Activated effector memory CD4-positive, alpha-beta T cell treated with Interleukin-2 at 50 U/mL for 16 hours (primary cell): ENCODE results near the gene DCTN4.
"Not testable (repeated sequence)": the region's sequence is repeated elsewhere in the genome, so short reads cannot be mapped to it uniquely, and the experiment has no call there.

ENCODE experiments used
- DNase-seq: peaks from one replicate; pipeline ENCODE4 v3.0.0-alpha.2; 2020

DCTN4 gene

GRCh38 chr5:150758531-150759333 lies at the start of gene DCTN4:
Gene DCTN4, minus strand, starts transcription at chr5:150759017. Its CDS starts 24 bp downstream, at chr5:150758993.
- DNase-seq, result peak; percentile 87

GRCh38 chr5:150804388-150804787 lies 45.6 kb upstream of the DCTN4 start:
- no peak for DNase-seq

GRCh38 chr5:150801117-150801927 lies 42.5 kb upstream of the DCTN4 start:
- no peak for DNase-seq

- DNase-seq, result no peak
Observed at GRCh38 chr5:150797384-150797783, 38.6 kb upstream of the DCTN4 start.

- DNase-seq, result no peak
Observed at GRCh38 chr5:150794927-150795326, 36.1 kb upstream of the DCTN4 start.

GRCh38 chr5:150793423-150793888 lies 34.6 kb upstream of the DCTN4 start:
- DNase-seq, result not testable (repeated sequence)

- DNase-seq, result no peak
Observed at GRCh38 chr5:150791536-150791935, 32.7 kb upstream of the DCTN4 start.

GRCh38 chr5:150789943-150790611 lies 31.3 kb upstream of the DCTN4 start:
- DNase-seq, result peak; percentile 31

- DNase-seq, result no peak
Observed at GRCh38 chr5:150789450-150789849, 30.6 kb upstream of the DCTN4 start.

GRCh38 chr5:150788977-150789376 lies 30.2 kb upstream of the DCTN4 start:
- no peak for DNase-seq

- DNase-seq, result no peak
Observed at GRCh38 chr5:150787656-150788055, 28.8 kb upstream of the DCTN4 start.

GRCh38 chr5:150786876-150787275 lies 28.1 kb upstream of the DCTN4 start:
- no peak for DNase-seq

- DNase-seq, result no peak
Observed at GRCh38 chr5:150785950-150786349, 27.1 kb upstream of the DCTN4 start.

GRCh38 chr5:150783422-150783928 lies 24.7 kb upstream of the DCTN4 start:
- DNase-seq, result peak; percentile 58

GRCh38 chr5:150782850-150783249 lies 24.0 kb upstream of the DCTN4 start:
- DNase-seq, result no peak

GRCh38 chr5:150781706-150782614 lies 23.1 kb upstream of the DCTN4 start:
- DNase-seq, result no peak

- DNase-seq, result no peak
Observed at GRCh38 chr5:150780816-150781221, 22.0 kb upstream of the DCTN4 start.

- DNase-seq, result no peak
Observed at GRCh38 chr5:150780187-150780692, 21.4 kb upstream of the DCTN4 start.

GRCh38 chr5:150779397-150780186 lies 20.8 kb upstream of the DCTN4 start:
- no peak for DNase-seq

GRCh38 chr5:150778517-150779396 lies 19.9 kb upstream of the DCTN4 start, which contains the start of gene SMIM3:
Gene SMIM3, plus strand, starts transcription at chr5:150778757. Its CDS starts 16,684 bp downstream, at chr5:150795441.
- peak; percentile 51 for DNase-seq
